OCI-LY3 (cell line): ENCODE results near the gene GOLT1B.

Source experiments
- H2AFZ ChIP-seq: fragments of 200-600, 300-600 bp; shearing (Covaris generic); 2 replicates; pipeline ENCODE4 v1.6.0; 2014; ENCODE audit warnings: antibody characterized with exemption, low read depth, low read length
- H3K27ac ChIP-seq: fragments of 200-600, 300-600 bp; sonication (generic); 2 replicates; pipeline ENCODE4 v1.5.1; 2014; ENCODE audit warnings: mild to moderate bottlenecking, low read length, moderate library complexity, mixed read lengths
- H3K27me3 ChIP-seq: fragments of 200-600, 300-600 bp; sonication (generic); 2 replicates; pipeline ENCODE4 v1.6.1; 2014; ENCODE audit warnings: low read depth, low read length, mixed read lengths
- H3K36me3 ChIP-seq: fragments of 200-600, 300-600 bp; sonication (generic); replicated peaks from 2 replicates; pipeline ENCODE3; 2014; ENCODE audit warnings: low read depth, low read length, mixed read lengths
- H3K4me1 ChIP-seq: fragments of 300-600, 200-600 bp; sonication (generic); 2 replicates; pipeline ENCODE4 v1.6.1; 2014; ENCODE audit warnings: low read length, mixed read lengths
- H3K4me2 ChIP-seq: fragments of 200-600, 300-600 bp; sonication (generic); 2 replicates; pipeline ENCODE4 v1.6.1; 2014; ENCODE audit warnings: low read length, mixed read lengths
- H3K4me3 ChIP-seq: fragments of 300-600, 200-600 bp; sonication (generic); 2 replicates; pipeline ENCODE4 v1.5.1; 2014; ENCODE audit warnings: antibody characterized with exemption, mild to moderate bottlenecking, low read length, moderate library complexity
- H3K79me2 ChIP-seq: fragments of 300-600, 200-600 bp; shearing (Covaris generic); 2 replicates; pipeline ENCODE4 v1.6.1; 2014; ENCODE audit warnings: mild to moderate bottlenecking, low read length, mixed read lengths
- H3K9ac ChIP-seq: fragments of 300-600, 200-600 bp; shearing (Covaris generic); 2 replicates; pipeline ENCODE4 v1.6.0; 2014; ENCODE audit warnings: mild to moderate bottlenecking, low read length, moderate library complexity
- H3K9me3 ChIP-seq: fragments of 200-600, 300-600 bp; shearing (Covaris generic); 2 replicates; pipeline ENCODE4 v1.6.1; 2014; ENCODE audit warnings: low read length, mixed read lengths; ENCODE audit not compliant: insufficient read depth
- H4K20me1 ChIP-seq: fragments of 200-600, 300-600 bp; sonication (generic); 2 replicates; pipeline ENCODE4 v1.6.1; 2016; ENCODE audit warnings: low read length, mixed read lengths; ENCODE audit not compliant: insufficient read depth
- CTCF ChIP-seq: fragments of 200-600, 300-600 bp; sonication (generic); IDR thresholded peaks from 2 replicates; pipeline ENCODE4 v1.5.1; 2014; ENCODE audit warnings: antibody characterized with exemption, low read length, low read depth
- EZH2phosphoT487 ChIP-seq: fragments of 200-600 bp; shearing (Covaris generic); IDR thresholded peaks from 2 replicates; pipeline ENCODE4 v1.6.1; 2018; ENCODE audit warnings: antibody characterized with exemption, mixed run types, low read depth

The GOLT1B gene

GRCh38 chr12:21558100-21558679, 56.6 kb downstream of the GOLT1B start:
- no peak overlapping the region for H3K4me3 ChIP-seq
- no peak overlapping the region for H3K9ac ChIP-seq
- H2AFZ ChIP-seq: no peak overlapping the region
- no peaks in the 10 kb centered on the region for H3K9me3 ChIP-seq
- no peak overlapping the region for H3K4me2 ChIP-seq
- TF ChIP-seq EZH2phosphoT487: no peak
- no peak for TF ChIP-seq CTCF
- no peaks in the 10 kb centered on the region for H3K27me3 ChIP-seq
- H3K27ac ChIP-seq: no peak overlapping the region
- no peaks in the 10 kb centered on the region for H3K79me2 ChIP-seq
- H4K20me1 ChIP-seq: no peaks in the 10 kb centered on the region
- H3K36me3 ChIP-seq: no peaks in the 10 kb centered on the region
- H3K4me1 ChIP-seq: no peaks in the 10 kb centered on the region

GRCh38 chr12:21559855-21560569, 58.4 kb downstream of the GOLT1B start:
- Histone ChIP-seq H3K27ac (no peak overlapping the region), H3K4me2 (no peak overlapping the region), H2AFZ (no peak overlapping the region), H3K4me1 (no peaks in the 10 kb centered on the region), H3K9me3 (no peaks in the 10 kb centered on the region), H3K79me2 (no peaks in the 10 kb centered on the region), H4K20me1 (no peaks in the 10 kb centered on the region), H3K27me3 (no peaks in the 10 kb centered on the region), H3K36me3 (no peaks in the 10 kb centered on the region), H3K9ac (no peak overlapping the region), H3K4me3 (no peak overlapping the region)
- no peak for TF ChIP-seq CTCF

GRCh38 chr12:21561158-21561557, 59.6 kb downstream of the GOLT1B start:
- no peak overlapping the region for H3K4me2 ChIP-seq
- H4K20me1 ChIP-seq: no peaks in the 10 kb centered on the region
- H3K4me1 ChIP-seq: no peaks in the 10 kb centered on the region
- H3K27ac ChIP-seq: no peak overlapping the region
- H3K79me2 ChIP-seq: no peaks in the 10 kb centered on the region
- no peak overlapping the region for H3K9ac ChIP-seq
- H3K9me3 ChIP-seq: no peaks in the 10 kb centered on the region
- H3K27me3 ChIP-seq: no peaks in the 10 kb centered on the region
- H3K4me3 ChIP-seq: no peak overlapping the region
- no peak for TF ChIP-seq EZH2phosphoT487
- no peak for TF ChIP-seq CTCF
- no peak overlapping the region for H2AFZ ChIP-seq
- H3K36me3 ChIP-seq: no peaks in the 10 kb centered on the region

- H3K4me3 ChIP-seq: no peak overlapping the region
- H3K36me3 ChIP-seq: no peaks in the 10 kb centered on the region
- no peak overlapping the region for H2AFZ ChIP-seq
- TF ChIP-seq EZH2phosphoT487 (no peak), CTCF (no peak)
- H3K9ac ChIP-seq: no peak overlapping the region
- H3K4me2 ChIP-seq: no peak overlapping the region
- no peaks in the 10 kb centered on the region for H3K27me3 ChIP-seq
- H3K27ac ChIP-seq: no peak overlapping the region
- H3K79me2 ChIP-seq: no peaks in the 10 kb centered on the region
- no peaks in the 10 kb centered on the region for H3K4me1 ChIP-seq
- no peaks in the 10 kb centered on the region for H4K20me1 ChIP-seq
- no peaks in the 10 kb centered on the region for H3K9me3 ChIP-seq
Observed at GRCh38 chr12:21562859-21563258, 61.3 kb downstream of the GOLT1B start.
